Progenitor cell of endocrine pancreas (in vitro differentiated cells): ENCODE results near the gene POC1A. TPM values are rescaled to one million over a fixed set of nuclear protein-coding genes. Genes with fewer than 3 reads are reported as not detected.

Source experiments
- DNase-seq: peaks from one replicate; pipeline ENCODE4 v3.0.0; 2021; ENCODE audit warnings: low spot score; ENCODE audit not compliant: unreplicated experiment
- H3K27ac Mint-ChIP-seq: 2 replicates; pipeline ENCODE4 v1.8.0; 2021; ENCODE audit warnings: mild to moderate bottlenecking, moderate library complexity, mixed read lengths
- H3K27me3 Mint-ChIP-seq: 2 replicates; pipeline ENCODE4 v1.8.0; 2021; ENCODE audit warnings: mixed read lengths
- H3K36me3 Mint-ChIP-seq: 2 replicates; pipeline ENCODE4 v1.8.0; 2022; ENCODE audit warnings: mixed read lengths; ENCODE audit not compliant: insufficient read depth
- H3K4me1 Mint-ChIP-seq: 2 replicates; pipeline ENCODE4 v1.8.0; 2021; ENCODE audit warnings: low read depth, mixed read lengths
- H3K4me3 Mint-ChIP-seq: 2 replicates; pipeline ENCODE4 v1.8.0; 2021; ENCODE audit warnings: low read depth, mild to moderate bottlenecking, moderate library complexity, mixed read lengths
- H3K9me3 Mint-ChIP-seq: 2 replicates; pipeline ENCODE4 v1.8.0; 2021; ENCODE audit warnings: low read depth, mixed read lengths
- CTCF ChIP-seq: fragments of 200-600 bp; sonication (generic); IDR thresholded peaks from one replicate; pipeline ENCODE4 v1.5.0; 2021; ENCODE audit warnings: antibody characterized with exemption, mild to moderate bottlenecking; ENCODE audit not compliant: unreplicated experiment
- total RNA-seq: library from RNA; stranded (reverse); gene quantifications from 2 replicates; pipeline ENCODE4 v1.2.1, GENCODE V29; 2021

POC1A gene
- total RNA-seq, 1 donor from 2014 or later: 14.5 TPM

- Mint-ChIP-seq H3K4me3 (no peak overlapping the region), H3K36me3 (peaks cover 4% of the 10 kb centered on the region), H3K27ac (no peak overlapping the region), H3K4me1 (no peaks in the 10 kb centered on the region), H3K9me3 (peaks cover 6% of the 10 kb centered on the region), H3K27me3 (no peaks in the 10 kb centered on the region)
- DNase-seq: no peak
- TF ChIP-seq CTCF: no peak
Measured at GRCh38 chr3:52095990-52096775, 58.0 kb downstream of the POC1A start.

GRCh38 chr3:52094571-52095485 is 59.4 kb downstream of the POC1A start:
- TF ChIP-seq CTCF: no peak
- Mint-ChIP-seq H3K4me1 (peaks cover 3% of the 10 kb centered on the region), H3K4me3 (no peak overlapping the region), H3K27ac (no peak overlapping the region), H3K27me3 (no peaks in the 10 kb centered on the region), H3K36me3 (peaks cover 1% of the 10 kb centered on the region), H3K9me3 (no peaks in the 10 kb centered on the region)
- DNase-seq: no peak

- H3K27ac Mint-ChIP-seq: no peak overlapping the region
- H3K4me1 Mint-ChIP-seq: peaks cover 4% of the 10 kb centered on the region
- DNase-seq: no peak
- no peak overlapping the region for H3K4me3 Mint-ChIP-seq
- no peaks in the 10 kb centered on the region for H3K9me3 Mint-ChIP-seq
- H3K27me3 Mint-ChIP-seq: no peaks in the 10 kb centered on the region
- H3K36me3 Mint-ChIP-seq: peaks cover 1% of the 10 kb centered on the region
- TF ChIP-seq CTCF: no peak
Measured at GRCh38 chr3:52093756-52094545, 60.3 kb downstream of the POC1A start.

- peaks cover 1% of the 10 kb centered on the region for H3K36me3 Mint-ChIP-seq
- no peak overlapping the region for H3K27ac Mint-ChIP-seq
- no peak for TF ChIP-seq CTCF
Measured at GRCh38 chr3:52092891-52093290, 61.3 kb downstream of the POC1A start.

GRCh38 chr3:52092271-52092660 is 62.0 kb downstream of the POC1A start:
- TF ChIP-seq CTCF: no peak
- no peak for DNase-seq
- Mint-ChIP-seq H3K36me3 (peaks cover 1% of the 10 kb centered on the region), H3K4me3 (no peak overlapping the region), H3K4me1 (peaks cover 6% of the 10 kb centered on the region), H3K27me3 (no peaks in the 10 kb centered on the region), H3K27ac (no peak overlapping the region), H3K9me3 (no peaks in the 10 kb centered on the region)

More at GRCh38 chr3:52092891-52093290, 61.3 kb downstream of the POC1A start:
- H3K4me3 Mint-ChIP-seq: no peak overlapping the region
- H3K27me3 Mint-ChIP-seq: no peaks in the 10 kb centered on the region
- peaks cover 6% of the 10 kb centered on the region for H3K4me1 Mint-ChIP-seq
- no peak for DNase-seq
- H3K9me3 Mint-ChIP-seq: no peaks in the 10 kb centered on the region
